Embryonic facial prominence (tissue), 1 donor: ENCODE measurements around the gene LRRC27.
A peak's percentile ranks its signal among the peaks of the same experiment; 100 is the strongest.

Experiments used
- DNase-seq: peaks from one replicate; pipeline ENCODE4 v3.0.0-alpha.2; 2016; ENCODE audit errors: extremely low spot score

LRRC27 gene

GRCh38 chr10:132301371-132302330, 30.3 kb upstream of the LRRC27 start:
- no peak for DNase-seq

DNA sequence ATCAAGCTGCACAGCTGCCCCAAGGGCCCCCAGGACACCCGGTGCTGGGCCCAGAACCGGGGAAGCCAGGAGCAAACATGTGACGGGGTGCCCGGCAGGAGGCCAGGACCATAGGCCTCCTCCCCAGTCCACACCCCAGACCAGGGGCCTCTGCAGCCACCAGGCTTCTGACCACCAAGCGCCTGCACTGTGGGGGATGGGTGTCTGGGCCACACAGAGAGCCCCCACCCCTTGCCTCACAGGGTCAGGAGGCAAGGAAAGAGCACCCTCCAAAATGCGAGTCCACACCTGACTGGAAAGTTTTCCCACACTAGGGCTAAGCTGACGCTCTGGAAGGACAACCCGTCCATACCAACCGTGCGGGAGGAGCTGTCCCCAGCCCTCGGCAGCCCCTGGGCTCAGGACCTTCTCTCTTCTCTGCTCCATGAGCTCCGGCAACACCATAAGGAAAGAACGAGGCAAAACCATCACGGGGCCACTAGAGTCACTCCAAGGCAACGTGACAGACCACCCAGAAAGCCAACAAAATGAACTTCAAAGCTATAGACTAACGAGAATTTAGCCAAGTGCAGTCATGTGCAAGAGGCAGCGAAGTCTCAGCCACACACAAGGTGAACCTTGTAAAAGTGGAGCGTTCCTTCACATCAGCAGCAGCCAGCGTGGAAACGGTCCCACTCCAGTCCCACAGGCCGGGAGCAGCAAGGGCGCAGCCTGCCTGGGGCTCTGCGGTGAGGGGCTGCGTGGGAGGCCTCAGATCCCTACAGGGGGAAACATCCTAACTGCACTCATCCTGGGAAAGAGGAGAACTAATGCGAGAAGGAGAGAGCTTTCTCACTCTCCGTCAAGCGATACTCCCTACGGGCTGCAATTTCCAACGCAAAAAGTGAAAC, 29.3 kb upstream of the LRRC27 start:
- DNase-seq = no peak

DNA sequence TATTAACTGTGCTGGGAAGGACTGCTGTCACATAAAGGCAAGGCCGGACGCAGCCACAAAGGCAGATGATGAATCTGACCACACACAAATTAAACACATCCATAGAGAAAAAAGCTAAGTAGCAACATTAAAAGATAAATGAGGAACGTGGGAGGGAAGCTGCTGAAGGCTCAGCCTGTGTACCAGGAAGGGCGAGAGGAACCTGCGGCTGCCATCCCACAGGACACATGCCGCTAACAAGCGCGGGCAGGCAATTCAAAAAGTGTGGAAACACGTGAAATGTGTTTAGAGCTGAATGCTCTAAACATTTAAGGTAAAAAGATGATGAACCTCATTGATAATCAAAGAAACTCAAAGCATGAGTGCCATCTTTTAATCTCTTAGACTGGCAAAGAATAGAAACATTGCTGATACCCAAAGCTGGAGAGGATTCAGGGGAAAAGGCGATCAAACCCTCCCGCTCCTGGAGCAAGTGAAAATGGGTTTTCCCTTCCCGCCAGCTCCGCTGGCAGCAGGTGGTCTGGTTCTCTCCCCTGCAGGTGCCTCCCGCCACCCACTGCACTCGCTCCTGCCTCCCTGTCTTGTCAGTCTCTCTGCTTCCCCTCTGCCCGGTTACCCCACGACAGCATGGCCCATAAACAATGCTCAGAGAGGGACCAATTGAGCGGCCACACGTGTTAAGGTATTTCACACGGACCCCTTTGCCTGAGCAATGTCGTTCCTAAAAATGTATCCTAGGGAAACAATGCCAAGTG, 28.5 kb upstream of the LRRC27 start:
- DNase-seq = no peak

DNA sequence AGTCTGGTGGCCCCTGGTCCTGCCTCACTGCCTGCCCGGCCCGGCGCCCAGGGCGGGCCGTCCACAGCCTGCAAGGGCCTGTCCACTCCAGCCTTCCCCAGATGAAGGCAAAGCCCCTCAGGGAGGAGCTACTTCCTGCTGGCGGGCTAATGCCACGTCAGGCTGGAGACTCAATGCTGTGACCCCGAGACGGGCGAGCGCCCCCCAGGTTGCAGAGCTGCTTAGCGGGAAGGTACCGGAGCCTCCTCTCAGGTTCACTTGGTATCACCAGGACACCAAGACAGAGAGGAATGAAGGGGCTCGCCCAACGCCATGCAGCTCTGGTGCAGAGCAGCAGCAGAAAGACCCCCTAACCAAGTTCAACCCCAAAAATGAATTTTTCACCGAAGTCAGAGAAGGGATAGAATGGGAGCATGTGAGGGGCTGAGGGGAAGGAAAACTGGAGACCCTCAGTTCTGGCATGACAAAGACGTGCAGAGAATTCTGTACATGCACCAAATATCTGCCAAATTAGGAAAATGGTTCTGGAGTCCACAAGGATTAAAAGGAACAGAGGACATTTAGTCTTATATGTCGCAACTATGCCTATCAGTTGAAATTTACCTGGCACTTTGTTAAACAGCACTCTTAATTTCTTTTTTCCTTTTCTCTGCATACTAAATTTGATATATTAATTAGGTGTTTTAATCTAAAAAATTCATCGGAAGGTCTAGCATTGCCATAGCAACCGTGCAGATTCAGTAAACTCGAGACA, 27.1 kb upstream of the LRRC27 start:
- no peak for DNase-seq

- DNase-seq = no peak
Observed at GRCh38 chr10:132305654-132306342, 26.2 kb upstream of the LRRC27 start.

DNA sequence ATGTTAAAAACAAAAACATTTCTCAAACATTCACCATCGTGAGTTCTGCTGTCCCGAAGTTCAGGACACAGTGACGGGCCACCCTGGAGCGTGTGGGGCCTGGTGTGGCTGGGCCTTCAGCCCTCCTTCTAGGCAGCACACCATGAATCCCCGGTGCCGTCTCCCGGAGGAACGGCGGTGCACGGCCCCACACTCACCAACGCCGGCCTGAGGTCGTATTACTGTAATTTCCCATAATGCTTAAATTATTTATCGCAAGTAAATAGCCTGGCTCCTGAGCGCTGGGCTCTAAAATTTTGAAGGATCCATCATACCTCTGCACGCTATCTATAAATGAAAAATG, 25.7 kb upstream of the LRRC27 start:
- no peak for DNase-seq

- DNase-seq = no peak
Observed at GRCh38 chr10:132306864-132307751, 24.9 kb upstream of the LRRC27 start.

DNA sequence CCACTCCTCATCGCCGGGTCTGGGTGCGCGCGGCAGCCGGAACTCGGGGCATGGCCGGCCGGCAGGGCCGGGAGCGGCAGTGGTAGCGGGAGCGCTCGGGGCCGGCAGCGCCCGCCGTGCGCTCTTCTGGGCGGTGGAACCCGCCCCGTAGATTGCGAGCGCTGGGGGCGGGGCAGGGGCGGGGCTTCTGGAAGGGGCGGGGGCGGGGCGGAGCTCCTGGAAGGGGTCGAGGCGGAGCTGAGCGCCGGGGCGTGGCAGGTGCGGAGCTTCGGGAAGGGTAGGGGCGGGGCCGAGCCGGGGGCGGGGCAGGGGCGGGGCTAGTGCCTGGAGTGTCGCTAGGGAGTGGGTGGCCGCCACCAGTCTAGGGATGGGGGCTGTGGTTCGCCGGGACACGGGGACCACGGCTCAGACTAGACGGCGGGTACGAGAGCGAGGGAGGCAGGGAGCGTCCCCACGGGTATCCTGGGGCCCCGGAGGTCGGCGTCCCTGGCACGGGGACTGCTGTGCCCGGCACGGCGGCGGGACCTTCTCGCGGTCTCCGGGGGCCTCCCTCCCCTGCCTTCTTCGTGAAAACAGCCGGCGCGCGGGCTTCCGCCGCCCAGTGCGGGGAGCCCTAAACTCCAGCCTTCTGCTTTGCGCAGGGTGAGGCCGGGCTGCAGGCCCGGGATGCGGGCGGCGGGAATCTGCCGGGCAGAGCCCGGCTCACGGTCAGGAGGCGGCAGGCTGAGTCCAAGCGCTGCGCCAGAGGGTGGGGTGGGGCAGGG, 24.0 kb upstream of the LRRC27 start, which contains the start of gene STK32C:
TSS of gene STK32C (minus strand) at position 128 of the 764 bp plus-strand sequence. CDS start at position 11, 117 bp downstream.
- peak; percentile 80 for DNase-seq

- DNase-seq = no peak
Observed at GRCh38 chr10:132308587-132309470, 23.2 kb upstream of the LRRC27 start.

GRCh38 chr10:132309471-132309865, 22.5 kb upstream of the LRRC27 start:
- DNase-seq = no peak

- no peak for DNase-seq
Observed at GRCh38 chr10:132309879-132310591, 22.0 kb upstream of the LRRC27 start.

DNA sequence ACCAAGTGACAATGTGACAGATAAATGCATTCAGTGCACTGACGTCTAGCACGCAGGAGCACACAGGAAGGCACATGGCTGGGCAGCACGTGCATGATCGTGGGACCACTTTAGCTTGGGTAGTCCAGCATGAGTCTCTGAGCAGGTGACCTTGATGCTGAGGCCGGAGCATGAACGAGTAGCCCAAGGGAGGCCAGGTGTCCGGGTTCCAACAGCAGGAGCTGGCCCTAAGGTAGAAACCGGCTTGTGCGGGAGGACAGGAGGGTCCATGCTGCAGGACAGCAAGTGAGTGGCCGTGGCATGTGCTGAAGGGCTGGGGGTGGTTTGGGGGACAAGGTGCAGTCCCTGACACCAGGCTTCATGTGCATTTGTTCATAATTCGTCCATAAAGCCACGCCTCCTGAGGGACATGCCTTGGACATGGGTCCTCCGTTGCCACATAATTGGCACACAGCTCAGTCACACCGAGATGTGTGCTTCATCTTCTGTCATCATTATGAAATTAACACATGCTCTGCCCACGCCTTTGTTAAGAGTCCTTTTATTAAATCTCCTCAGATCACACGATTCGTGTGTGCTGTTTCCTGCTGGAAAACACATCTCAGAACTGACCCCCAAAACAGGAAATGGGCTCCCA, 21.2 kb upstream of the LRRC27 start:
- no peak for DNase-seq

DNA sequence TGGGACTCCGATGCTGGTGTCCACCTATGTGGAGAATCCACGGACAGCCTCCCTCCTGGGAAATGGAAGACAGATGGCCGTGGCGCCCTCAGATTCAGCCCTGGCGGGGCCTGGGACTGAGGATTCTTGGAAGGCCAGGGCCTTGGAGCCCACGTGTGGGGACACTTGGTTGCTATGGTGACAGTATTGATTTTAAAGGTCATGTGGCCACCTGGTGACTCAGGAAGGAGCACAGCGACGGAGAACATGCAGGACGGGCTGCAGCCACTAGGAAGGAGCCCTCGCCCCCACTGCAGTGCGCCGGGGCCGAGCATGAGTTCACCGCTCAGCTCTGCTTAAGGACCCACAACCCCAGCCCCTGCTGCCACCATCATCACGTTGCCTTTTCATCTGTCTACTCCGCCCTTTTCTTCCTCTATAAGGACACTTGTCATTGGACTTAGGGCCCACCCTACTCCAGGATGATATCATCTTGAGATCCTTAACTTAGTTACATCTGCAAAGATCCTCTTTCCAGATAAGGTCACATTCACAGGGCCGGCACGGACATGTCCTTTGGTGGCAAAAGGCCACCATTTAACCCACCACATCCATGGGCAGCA, 20.6 kb upstream of the LRRC27 start:
- no peak for DNase-seq

- no peak for DNase-seq
Observed at GRCh38 chr10:132313305-132313704, 18.7 kb upstream of the LRRC27 start.

GRCh38 chr10:132313865-132314264, 18.1 kb upstream of the LRRC27 start:
- no peak for DNase-seq

DNA sequence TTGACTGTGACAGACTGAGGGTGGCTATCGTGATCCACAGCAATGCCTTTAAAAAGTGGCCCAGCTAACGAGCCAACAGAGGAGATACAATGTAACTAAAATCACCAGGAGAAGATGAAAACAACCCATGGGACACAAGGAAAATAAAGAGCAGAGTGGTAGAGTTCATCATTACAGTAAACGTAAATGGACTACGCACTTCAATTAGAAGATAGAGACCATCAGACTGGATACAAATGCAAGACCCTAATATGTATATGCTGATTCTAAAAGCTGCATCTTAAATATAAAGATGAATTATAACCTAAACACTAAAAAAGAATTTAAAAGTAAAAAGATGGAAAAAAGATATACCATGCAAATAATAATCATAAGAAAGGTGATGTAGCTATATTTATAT, 17.7 kb upstream of the LRRC27 start:
- no peak for DNase-seq
